Neural progenitor cell (in vitro differentiated cells): ENCODE measurements around the gene CFAP69.

Experiments used
- EZH2 ChIP-seq: fragments of 200-600 bp; sonication (generic); IDR thresholded peaks from 2 replicates; pipeline ENCODE4 v1.6.1; 2017; ENCODE audit warnings: antibody characterized with exemption, mild to moderate bottlenecking, moderate library complexity
- EZH2phosphoT487 ChIP-seq: fragments of 200-600 bp; sonication (generic); IDR thresholded peaks from 2 replicates; pipeline ENCODE4 v1.6.1; 2017; ENCODE audit warnings: antibody characterized with exemption
- TF ChIP-seq, protein P1 (sequence below): fragments of 200-600 bp; sonication (generic); IDR thresholded peaks from 2 replicates; pipeline ENCODE4 v1.5.1; 2017; ENCODE audit warnings: antibody characterized with exemption, mild to moderate bottlenecking

GRCh38 chr7:90230834-90231233 is 14.1 kb upstream of the CFAP69 start:
- TF ChIP-seq EZH2phosphoT487 (no peak), EZH2 (no peak)
- TF ChIP-seq, protein P1, sequence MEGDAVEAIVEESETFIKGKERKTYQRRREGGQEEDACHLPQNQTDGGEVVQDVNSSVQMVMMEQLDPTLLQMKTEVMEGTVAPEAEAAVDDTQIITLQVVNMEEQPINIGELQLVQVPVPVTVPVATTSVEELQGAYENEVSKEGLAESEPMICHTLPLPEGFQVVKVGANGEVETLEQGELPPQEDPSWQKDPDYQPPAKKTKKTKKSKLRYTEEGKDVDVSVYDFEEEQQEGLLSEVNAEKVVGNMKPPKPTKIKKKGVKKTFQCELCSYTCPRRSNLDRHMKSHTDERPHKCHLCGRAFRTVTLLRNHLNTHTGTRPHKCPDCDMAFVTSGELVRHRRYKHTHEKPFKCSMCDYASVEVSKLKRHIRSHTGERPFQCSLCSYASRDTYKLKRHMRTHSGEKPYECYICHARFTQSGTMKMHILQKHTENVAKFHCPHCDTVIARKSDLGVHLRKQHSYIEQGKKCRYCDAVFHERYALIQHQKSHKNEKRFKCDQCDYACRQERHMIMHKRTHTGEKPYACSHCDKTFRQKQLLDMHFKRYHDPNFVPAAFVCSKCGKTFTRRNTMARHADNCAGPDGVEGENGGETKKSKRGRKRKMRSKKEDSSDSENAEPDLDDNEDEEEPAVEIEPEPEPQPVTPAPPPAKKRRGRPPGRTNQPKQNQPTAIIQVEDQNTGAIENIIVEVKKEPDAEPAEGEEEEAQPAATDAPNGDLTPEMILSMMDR = no peak
